Hematopoietic multipotent progenitor cell treated with erythropoietin and hydrocortisone succinate and interleukin-3 and kit ligand, for 17 days (in vitro differentiated cells): ENCODE measurements around the gene CIROP.

Source experiments
- DNase-seq: peaks from one replicate; pipeline ENCODE4 v3.0.0-alpha.2; 2015; ENCODE audit warnings: low spot score

CIROP gene

GRCh38 chr14:23051141-23052057 is 53.4 kb downstream of the CIROP start:
- no peak for DNase-seq
